Activated T-cell treated with anti-CD3 and anti-CD28 coated beads, Interleukin-2, amount 50 U/mL, for 4 hours (primary cell): ENCODE data around the gene MSANTD3. TPM values are rescaled to one million over a fixed set of nuclear protein-coding genes. Genes with fewer than 3 reads are reported as not detected.
A peak's percentile ranks its signal among the peaks of the same experiment; 100 is the strongest.
"Not testable (repeated sequence)": the region's sequence is repeated elsewhere in the genome, so short reads cannot be mapped to it uniquely, and the experiment has no call there.

ENCODE experiments used
- ATAC-seq, 2 donors: fragments of 200-7000 bp; cut with Tn5 transposase; one replicate each; pipeline ENCODE4 v1.10.0; 2021
- DNase-seq: peaks from one replicate; pipeline ENCODE4 v3.0.0-alpha.2; 2020
- H3K27me3 Mint-ChIP-seq: one replicate; pipeline ENCODE4 v1.8.0; 2021; ENCODE audit warnings: low read depth, mixed read lengths
- H3K36me3 Mint-ChIP-seq: one replicate; pipeline ENCODE4 v1.8.0; 2022; ENCODE audit warnings: mixed read lengths; ENCODE audit not compliant: insufficient read depth
- H3K4me1 Mint-ChIP-seq: one replicate; pipeline ENCODE4 v1.8.0; 2021; ENCODE audit warnings: low read depth, mixed read lengths
- H3K4me3 Mint-ChIP-seq: one replicate; pipeline ENCODE4 v1.8.0; 2021; ENCODE audit warnings: mild to moderate bottlenecking, moderate library complexity, mixed read lengths
- H3K9me3 Mint-ChIP-seq: one replicate; pipeline ENCODE4 v1.8.0; 2021; ENCODE audit warnings: mixed read lengths
- total RNA-seq, 3 donors: library from RNA; stranded (reverse); gene quantifications; one replicate each; pipeline ENCODE4 v1.2.1, GENCODE V29; 2021

Gene MSANTD3
- total RNA-seq, 3 donors from 2014 or later, result 12.2 to 13.8 (median 12.6) TPM

DNA sequence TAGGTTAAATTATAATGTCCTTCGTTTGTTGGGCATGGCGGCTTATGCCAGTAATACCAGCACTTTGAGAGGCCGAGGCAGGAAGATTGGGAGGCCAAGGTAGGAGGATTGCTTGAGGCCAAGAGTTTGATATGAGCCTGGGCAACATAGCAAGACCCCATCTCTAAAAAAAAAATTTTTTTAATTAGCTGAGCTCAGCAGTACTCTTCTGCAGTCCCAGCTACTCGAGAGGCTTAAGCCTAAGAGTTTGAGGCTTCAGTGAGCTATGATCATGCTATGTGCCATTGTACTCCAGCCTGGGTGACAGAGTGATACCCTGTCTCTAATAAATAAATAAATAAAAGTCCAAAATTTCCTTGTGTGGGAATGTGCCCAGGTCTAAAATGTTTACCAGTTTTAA is 9.1 kb upstream of the MSANTD3 start:
- H3K4me1 Mint-ChIP-seq, result no peaks in the 10 kb centered on the region

DNA sequence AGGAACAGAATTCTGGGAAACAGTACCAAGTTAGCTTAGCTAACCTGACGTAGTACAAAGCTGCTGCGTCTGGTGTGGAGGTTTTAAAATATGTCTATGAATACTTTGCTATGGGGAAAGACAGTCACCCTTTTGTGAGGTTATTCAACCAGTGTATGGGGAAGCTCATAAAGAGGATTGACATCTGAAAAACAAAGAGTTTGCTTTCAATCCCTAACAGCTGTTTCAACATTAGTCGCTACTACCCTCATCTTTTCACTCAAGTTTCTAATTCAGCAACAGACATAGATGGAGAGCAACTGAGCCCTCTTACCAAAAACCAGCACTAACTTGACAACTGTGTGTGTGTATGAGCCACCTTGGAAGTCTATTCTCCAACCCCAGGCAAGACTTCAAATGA is 7.8 kb upstream of the MSANTD3 start:
- Mint-ChIP-seq H3K27me3 (peaks cover 36% of the 10 kb centered on the region), H3K4me1 (no peaks in the 10 kb centered on the region)
- ATAC-seq, result no peak

More for the DNA sequence above, 9.1 kb upstream of the MSANTD3 start:
- Mint-ChIP-seq H3K27me3 (peaks cover 36% of the 10 kb centered on the region), H3K9me3 (no peaks in the 10 kb centered on the region), H3K4me3 (no peak overlapping the region), H3K36me3 (no peaks in the 10 kb centered on the region)
- no peak for ATAC-seq
- DNase-seq, result no peak

DNA sequence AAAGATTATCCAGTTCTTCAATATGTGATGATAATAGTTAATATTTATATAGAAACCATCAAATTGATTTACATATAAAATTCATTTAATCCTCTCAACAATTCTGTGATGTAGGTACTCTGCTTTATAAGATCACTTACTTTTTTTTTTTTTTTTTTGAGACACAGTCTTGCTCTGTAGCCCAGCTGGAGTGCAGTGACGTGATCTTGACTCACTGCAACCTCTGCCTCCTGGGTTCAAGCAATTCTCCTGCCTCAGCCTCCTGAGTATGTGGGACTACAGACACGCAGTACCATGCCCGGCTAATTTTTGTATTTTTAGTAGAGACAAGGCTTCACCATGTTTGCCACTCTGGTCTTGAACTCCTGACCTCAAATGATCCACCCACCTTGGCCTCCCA is 5.8 kb upstream of the MSANTD3 start:
- DNase-seq, H3K36me3 Mint-ChIP-seq, H3K4me3 Mint-ChIP-seq, ATAC-seq, H3K4me1 Mint-ChIP-seq, H3K9me3 Mint-ChIP-seq: not testable (repeated sequence)
- peaks cover 32% of the 10 kb centered on the region for H3K27me3 Mint-ChIP-seq

More for the DNA sequence above, 7.8 kb upstream of the MSANTD3 start:
- no peak for DNase-seq
- Mint-ChIP-seq H3K9me3 (no peaks in the 10 kb centered on the region), H3K4me3 (no peak overlapping the region), H3K36me3 (no peaks in the 10 kb centered on the region)

DNA sequence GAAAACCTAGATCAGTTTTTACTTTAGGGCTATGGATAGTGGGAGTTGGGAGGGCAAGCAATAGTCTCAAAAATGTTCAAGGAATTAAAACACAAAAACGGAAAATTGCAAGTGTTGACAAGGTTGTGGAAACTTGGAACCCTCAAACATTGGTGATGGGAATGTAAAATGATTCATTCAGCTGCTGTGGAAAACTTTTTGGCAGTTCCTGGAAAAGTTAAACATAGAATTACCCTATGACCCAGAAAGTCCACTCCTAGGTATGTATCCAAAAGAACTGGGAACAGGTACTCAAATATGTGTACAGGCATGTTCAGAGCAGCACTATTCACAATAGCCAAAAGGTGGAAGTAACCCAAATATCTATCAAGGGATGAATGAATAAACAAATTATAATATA is 1.2 kb upstream of the MSANTD3 start:
- Mint-ChIP-seq H3K36me3 (no peaks in the 10 kb centered on the region), H3K9me3 (no peaks in the 10 kb centered on the region), H3K4me1 (peaks cover 29% of the 10 kb centered on the region), H3K27me3 (peaks cover 10% of the 10 kb centered on the region), H3K4me3 (peak overlapping the region; percentile 93)
- DNase-seq, result no peak
- no peak for ATAC-seq

DNA sequence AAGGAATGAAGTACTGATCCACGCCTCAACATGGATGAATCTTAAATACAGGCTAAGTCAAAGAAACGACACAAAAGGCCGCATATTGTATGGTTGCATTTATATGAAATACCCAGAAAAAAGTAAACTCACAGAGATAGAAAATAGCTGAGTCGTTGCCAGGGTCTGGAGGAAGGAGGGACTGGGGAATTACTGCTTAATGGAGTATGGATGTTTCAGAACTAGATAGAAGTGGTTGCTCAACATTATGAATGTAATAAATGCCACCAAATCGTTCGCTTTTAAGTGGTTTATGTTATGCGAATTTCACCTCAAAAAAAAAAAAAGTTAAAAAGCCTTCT is 784 bp upstream of the MSANTD3 start:
- H3K4me3 Mint-ChIP-seq, result peak overlapping the region; percentile 93
- ATAC-seq, result no peak
- H3K9me3 Mint-ChIP-seq, result no peaks in the 10 kb centered on the region

DNA sequence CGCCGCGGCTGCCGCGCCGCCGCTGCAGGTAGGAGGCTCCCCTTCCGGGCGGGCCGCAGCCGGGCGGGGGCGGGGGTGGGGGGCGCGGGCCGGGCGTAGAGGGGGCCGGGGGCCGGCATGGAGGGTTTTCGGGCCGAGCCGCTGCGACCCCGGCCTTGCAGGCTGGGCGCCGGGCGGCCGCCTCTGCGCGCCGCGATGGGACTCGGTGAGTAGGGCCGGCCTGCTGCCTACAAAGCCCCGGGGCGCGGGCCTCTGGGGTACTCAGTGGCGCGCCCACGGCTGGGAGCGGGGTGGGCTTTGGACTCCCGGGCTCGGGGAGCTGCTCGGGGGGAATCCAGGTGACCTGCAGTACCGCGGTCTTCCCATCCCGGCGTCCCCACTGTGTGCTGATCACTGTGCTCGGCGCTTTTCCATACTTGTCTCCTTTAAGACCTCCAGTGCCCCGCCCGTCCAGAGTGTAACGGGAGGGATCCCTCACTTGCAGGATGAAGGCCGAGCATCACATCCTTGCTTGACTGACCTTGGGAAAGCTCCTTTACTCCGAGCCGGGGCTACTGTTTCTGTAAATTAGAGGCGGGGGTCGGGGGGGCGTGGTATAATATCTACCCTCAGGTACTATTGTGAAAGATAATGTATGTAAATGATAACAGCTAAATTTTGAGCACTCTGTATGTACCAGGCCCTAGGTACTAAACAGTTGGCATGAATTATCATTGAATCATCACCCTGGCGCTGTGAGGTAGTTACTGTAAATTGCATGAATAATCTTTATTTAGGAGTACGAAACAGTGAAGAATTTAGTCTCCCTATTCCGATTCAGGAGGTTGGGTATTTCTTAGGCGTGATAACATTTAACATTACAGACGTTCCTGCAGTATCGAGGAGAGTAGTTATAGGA is 672 bp downstream of the MSANTD3 start:
- H3K27me3 Mint-ChIP-seq, result peaks cover 2% of the 10 kb centered on the region
- peak; percentile 62 for ATAC-seq
- H3K9me3 Mint-ChIP-seq, result no peaks in the 10 kb centered on the region
- H3K4me1 Mint-ChIP-seq, result peaks cover 31% of the 10 kb centered on the region
- DNase-seq, result peak; percentile 8
- H3K4me3 Mint-ChIP-seq, result peak overlapping the region; percentile 80
- no peaks in the 10 kb centered on the region for H3K36me3 Mint-ChIP-seq

More for the DNA sequence above, 784 bp upstream of the MSANTD3 start:
- Mint-ChIP-seq H3K4me1 (peaks cover 29% of the 10 kb centered on the region), H3K27me3 (peaks cover 10% of the 10 kb centered on the region), H3K36me3 (no peaks in the 10 kb centered on the region)
- no peak for DNase-seq

DNA sequence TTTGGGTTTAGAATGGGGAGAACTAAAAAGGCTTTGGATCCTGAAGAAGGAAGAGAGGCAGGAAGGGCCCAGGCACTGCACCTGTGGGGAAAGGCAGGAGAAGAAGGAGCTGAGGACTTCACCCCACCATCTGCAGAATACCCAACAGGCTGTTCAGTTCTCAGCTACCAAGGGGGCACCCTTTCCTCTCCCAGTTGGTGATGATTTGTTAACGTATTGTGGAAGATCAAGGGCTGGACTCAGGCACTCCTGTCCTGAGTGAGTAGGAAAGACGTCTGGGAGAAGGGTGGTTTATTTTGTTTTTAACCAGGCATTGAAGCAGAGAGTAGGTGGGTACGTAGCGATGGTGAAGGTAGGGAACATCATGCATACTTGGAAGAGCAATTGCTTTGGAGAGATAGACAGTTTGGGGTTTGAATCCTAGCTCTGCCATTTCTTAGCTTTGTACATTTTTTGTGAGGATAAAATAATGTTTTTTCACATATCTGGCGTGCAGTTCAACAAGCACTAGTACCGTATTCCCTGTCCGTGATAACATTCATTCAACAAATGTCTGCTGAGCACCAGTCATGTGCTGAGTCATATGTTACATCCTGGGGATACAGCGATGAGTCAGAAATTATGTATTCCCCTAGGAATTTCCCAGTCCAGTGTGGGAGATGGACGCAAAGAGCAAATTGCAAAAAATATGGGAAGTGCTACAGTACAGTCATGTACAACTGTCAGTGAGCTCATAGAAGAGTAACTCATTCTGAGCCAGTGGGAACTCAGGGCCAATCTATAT is 2.1 kb downstream of the MSANTD3 start:
- H3K36me3 Mint-ChIP-seq, result no peaks in the 10 kb centered on the region
- no peaks in the 10 kb centered on the region for H3K9me3 Mint-ChIP-seq
- peaks cover 31% of the 10 kb centered on the region for H3K4me1 Mint-ChIP-seq
- no peak for DNase-seq
- H3K4me3 Mint-ChIP-seq, result no peak overlapping the region
- no peaks in the 10 kb centered on the region for H3K27me3 Mint-ChIP-seq
- no peak for ATAC-seq

DNA sequence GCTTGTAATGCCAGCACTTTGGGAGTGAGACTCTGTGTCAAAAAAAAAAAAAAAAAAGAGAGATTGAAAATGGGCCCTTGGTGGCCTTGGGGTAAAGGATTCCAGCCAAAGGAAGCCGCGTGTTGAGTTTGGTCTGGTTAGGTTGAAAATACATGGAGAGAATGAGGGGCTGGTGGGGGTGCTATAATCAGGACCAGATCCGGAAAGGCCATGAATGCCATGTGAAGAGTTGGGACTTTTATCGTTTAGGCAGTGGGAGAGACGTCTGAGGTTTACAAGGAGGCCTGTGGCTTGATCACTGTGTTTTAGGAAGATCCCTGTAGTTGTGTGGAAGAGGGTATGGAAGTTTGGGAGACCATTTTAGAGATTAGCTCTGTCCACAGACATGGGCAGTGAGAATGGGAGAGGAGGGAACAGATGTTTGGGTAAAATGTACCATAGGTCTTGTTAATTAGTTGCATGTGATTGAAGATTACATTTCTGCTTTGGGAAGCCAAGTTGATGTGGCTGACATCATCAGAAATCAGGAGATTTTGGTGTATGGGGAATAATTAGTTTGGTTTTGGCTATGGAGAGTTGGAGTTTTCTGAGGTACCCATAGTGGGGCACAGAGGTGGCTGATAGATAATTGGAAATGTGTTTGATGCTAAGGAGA is 3.5 kb downstream of the MSANTD3 start:
- H3K9me3 Mint-ChIP-seq, result no peaks in the 10 kb centered on the region
- H3K27me3 Mint-ChIP-seq, result no peaks in the 10 kb centered on the region
- H3K4me1 Mint-ChIP-seq, result peaks cover 31% of the 10 kb centered on the region
- no peak for DNase-seq
- H3K36me3 Mint-ChIP-seq, result no peaks in the 10 kb centered on the region
- H3K4me3 Mint-ChIP-seq, result no peak overlapping the region
- ATAC-seq, result no peak

DNA sequence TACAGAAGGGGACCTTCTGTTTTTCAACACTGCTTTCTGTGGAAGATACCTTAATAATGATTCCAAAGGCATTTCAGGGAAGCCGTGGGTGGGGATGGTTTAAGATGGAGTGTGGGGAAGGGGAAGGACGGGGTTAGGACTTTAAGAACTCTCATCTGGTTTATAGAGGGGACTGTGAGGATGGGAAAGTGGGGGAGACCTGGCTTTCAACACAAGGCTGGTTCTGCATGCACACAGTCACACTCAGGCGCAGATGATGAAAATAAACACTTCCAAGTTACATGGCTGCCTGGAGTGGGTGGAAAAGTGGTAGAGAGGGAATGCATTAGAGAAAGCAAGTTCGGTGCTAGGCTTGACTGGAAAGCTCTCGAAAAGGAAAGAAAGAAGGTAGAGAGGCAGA is 4.9 kb downstream of the MSANTD3 start:
- Mint-ChIP-seq H3K36me3 (no peaks in the 10 kb centered on the region), H3K4me3 (no peak overlapping the region), H3K4me1 (peaks cover 23% of the 10 kb centered on the region), H3K9me3 (no peaks in the 10 kb centered on the region), H3K27me3 (no peaks in the 10 kb centered on the region)
- ATAC-seq (no peak), DNase-seq (no peak)

DNA sequence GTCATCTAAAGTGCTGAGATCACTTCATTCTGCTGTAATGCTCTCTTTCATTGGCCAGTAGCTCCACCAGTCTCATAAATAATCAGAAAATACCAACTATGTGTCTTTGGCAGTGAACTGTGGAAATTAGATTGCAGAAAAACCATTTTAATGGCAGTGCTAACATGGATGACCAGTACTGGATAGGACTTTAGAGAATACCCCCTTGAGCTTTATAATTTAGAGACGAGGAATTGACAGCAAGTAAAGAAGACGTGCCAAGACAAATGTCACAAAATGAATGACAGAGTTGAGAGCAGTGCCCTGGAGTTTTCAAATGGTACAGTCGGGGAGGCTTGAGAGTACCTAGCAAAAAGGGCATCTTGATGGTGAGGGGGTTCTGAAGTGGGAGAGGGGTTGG is 5.8 kb downstream of the MSANTD3 start:
- H3K4me3 Mint-ChIP-seq, result no peak overlapping the region
- ATAC-seq (no peak), DNase-seq (no peak)
- H3K4me1 Mint-ChIP-seq, result peaks cover 21% of the 10 kb centered on the region
- no peaks in the 10 kb centered on the region for H3K9me3 Mint-ChIP-seq
- H3K36me3 Mint-ChIP-seq, result no peaks in the 10 kb centered on the region
- no peaks in the 10 kb centered on the region for H3K27me3 Mint-ChIP-seq

DNA sequence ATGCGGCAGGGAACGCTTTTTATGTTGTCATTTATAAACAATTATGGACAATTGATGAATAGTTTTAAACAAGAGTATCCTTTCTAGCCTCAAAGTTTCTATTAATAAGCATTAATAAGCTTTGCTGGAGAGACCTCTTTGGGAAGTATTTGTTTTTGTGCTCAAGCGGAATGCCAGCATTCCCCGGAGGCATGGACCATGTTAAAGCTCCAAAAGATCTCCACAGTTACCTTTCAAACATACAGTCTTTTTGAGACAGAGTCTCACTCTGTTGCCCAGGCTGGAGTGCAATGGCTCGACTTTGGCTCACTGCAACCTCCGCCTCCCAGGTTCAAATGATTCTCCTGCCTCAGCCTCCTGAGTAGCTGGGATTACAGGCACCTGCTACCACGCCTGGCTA is 9.6 kb downstream of the MSANTD3 start:
- no peak for DNase-seq
- H3K36me3 Mint-ChIP-seq, result no peaks in the 10 kb centered on the region
- no peak overlapping the region for H3K4me3 Mint-ChIP-seq
- peaks cover 1% of the 10 kb centered on the region for H3K4me1 Mint-ChIP-seq
- no peaks in the 10 kb centered on the region for H3K27me3 Mint-ChIP-seq
- ATAC-seq, result no peak
- no peaks in the 10 kb centered on the region for H3K9me3 Mint-ChIP-seq

DNA sequence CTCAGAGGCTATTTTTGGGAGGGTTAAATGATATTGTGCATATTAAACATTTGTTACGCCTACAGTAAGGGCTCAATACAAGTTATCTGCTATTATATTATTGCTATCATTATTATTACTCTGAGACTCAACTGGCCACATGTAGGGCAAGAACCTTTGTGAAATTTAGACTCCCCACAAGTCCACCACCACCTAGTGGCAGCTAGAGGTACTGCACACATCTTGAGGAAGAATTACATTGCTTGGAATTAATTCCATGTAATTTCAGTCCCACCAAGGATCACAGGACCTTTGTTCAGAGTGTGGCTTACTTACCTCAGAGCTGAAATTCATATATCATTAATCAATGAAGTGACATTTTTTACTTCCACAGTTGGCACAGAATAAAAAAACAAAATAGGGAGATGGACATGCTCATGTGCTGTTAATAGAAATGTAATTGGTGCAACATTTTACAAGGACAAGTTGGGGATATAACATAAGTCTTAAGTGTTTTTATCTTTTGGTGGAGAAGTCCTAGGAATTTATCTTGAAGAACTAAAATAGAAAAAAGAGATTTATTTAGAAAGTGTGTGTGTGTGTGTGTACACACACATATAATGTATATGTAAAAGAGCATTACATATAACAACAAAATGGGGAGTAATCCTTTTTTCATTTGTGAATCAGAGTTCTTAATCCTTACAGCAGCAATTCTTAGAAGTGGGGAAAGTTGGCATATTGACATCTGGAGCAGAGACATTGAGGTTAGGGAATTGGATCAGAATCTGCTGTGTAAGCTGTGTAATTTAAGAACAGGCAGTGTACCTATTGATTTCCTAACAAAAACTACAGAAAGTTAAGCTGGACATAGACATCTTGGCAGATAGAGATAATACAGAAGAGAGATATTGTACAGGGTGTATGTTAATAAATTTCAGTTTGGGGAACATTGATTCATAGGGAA is 11.2 kb downstream of the MSANTD3 start:
- Mint-ChIP-seq H3K4me3 (no peak overlapping the region), H3K9me3 (no peaks in the 10 kb centered on the region), H3K4me1 (no peaks in the 10 kb centered on the region), H3K36me3 (peaks cover 5% of the 10 kb centered on the region), H3K27me3 (no peaks in the 10 kb centered on the region)
- DNase-seq (peak; percentile 66), ATAC-seq (peak; percentile 41 to 48)

DNA sequence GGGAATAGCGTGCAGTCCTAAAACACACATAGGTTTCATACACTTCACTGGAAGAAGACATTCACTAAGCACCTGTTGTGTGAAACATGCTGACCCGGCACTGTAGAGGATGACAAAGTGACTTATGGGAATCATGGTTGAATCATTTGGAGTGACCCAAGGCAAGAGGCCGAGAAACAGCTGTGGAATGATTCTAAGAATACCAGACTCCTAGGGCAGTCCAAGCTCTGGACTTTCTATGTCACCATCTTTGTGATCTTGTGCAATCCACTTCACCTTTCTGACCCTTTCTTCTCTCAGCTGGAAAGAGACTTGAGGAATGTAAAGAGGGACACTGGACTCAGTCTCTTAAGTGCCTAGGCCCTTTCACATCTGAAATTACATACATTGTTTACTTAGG is 13.1 kb downstream of the MSANTD3 start:
- Mint-ChIP-seq H3K4me1 (peaks cover 3% of the 10 kb centered on the region), H3K9me3 (no peaks in the 10 kb centered on the region), H3K36me3 (peaks cover 9% of the 10 kb centered on the region), H3K27me3 (no peaks in the 10 kb centered on the region), H3K4me3 (no peak overlapping the region)
- DNase-seq (no peak), ATAC-seq (no peak)
